OCI-LY3 (cell line): ENCODE results near the gene BACH2.

Experiments
- CTCF ChIP-seq: fragments of 200-600, 300-600 bp; sonication (generic); IDR thresholded peaks from 2 replicates; pipeline ENCODE4 v1.5.1; 2014; ENCODE audit warnings: antibody characterized with exemption, low read length, low read depth
- EZH2phosphoT487 ChIP-seq: fragments of 200-600 bp; shearing (Covaris generic); IDR thresholded peaks from 2 replicates; pipeline ENCODE4 v1.6.1; 2018; ENCODE audit warnings: antibody characterized with exemption, mixed run types, low read depth

- TF ChIP-seq CTCF = no peak
- TF ChIP-seq EZH2phosphoT487 = no peak
Measured at GRCh38 chr6:90140683-90141082, 156.0 kb downstream of the BACH2 start.
